UCSD-AML1 (cell line): ENCODE measurements around the gene MLLT11.
"Not testable (repeated sequence)": the region's sequence is repeated elsewhere in the genome, so short reads cannot be mapped to it uniquely, and the experiment has no call there.

Source experiments
- DNase-seq: peaks from one replicate; lab custom pipeline; 2025; ENCODE audit not compliant: unreplicated experiment; lab: John Stamatoyannopoulos, UW

The MLLT11 gene

GRCh38 chr1:151055581-151055980, 4.6 kb upstream of the MLLT11 start:
- DNase-seq: no peak

DNA sequence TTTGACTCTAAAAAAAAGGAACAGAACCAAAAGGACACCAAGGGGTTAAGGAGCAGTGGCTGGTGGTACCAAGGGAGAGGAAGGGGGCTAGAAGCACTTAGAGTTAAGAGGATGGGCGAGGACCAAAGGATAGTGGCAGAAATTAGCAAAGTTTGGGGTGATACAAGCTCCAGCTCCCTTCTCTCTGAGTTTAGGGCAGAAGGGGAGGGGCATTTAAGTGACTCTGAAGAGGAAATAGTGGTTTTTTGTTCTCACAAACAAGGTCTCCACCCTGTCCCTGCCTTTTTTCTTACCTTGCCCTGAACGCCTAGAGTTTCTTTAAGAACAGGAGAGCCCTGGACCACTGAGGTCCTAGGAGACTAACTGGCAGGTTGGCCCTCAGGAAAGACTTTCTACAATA, 4.0 kb upstream of the MLLT11 start:
- DNase-seq: no peak

GRCh38 chr1:151058692-151059091, 1.5 kb upstream of the MLLT11 start:
- no peak for DNase-seq

DNA sequence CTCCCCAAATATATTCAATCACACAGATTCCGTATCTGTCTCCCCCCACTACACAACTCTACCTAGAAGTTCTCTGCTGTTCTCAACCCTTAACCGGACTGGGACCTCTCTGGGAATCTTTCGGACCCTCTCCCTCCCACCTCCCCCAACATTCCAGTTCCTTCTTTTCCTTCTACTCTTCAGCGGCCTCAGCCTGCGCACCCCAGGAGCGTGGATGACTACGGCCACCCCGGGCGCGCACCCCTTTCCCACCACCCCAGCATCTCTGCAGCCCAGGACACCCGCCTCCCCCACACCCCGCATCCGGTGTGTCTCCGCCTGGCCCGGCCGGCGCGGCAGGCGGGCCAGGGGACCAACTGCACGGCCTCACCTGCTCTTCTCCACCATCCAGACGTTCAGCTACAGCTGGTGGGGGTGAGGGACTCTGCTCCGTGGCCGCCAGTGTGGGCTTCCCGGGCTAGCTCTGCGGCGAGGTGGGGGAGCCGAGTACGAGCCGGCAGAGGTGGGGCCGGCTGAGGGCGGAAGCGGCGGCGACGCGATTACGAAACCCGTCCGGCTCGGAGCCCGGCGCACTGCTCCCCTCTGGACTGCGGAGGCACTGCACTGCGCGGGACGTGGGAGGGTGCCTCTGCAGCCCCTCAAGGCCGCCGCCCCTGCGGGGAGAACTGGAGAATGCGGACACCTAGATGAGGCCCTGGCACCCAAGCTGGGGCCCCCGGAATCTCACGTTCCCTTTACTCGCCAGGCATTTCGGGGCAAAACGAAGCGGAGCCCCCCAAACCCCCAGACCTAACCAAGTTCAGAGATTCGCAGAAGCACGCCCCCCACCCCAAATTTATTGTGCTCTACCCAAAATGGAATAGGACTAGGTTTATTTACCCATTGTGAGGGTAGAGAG, 839 bp upstream of the MLLT11 start, which contains the start of gene CDC42SE1:
Gene CDC42SE1 (minus strand): TSS at position 514 of the 898 bp plus-strand sequence. CDS start 3,892 bp downstream, outside the sequence.
- DNase-seq: peak; percentile 89

DNA sequence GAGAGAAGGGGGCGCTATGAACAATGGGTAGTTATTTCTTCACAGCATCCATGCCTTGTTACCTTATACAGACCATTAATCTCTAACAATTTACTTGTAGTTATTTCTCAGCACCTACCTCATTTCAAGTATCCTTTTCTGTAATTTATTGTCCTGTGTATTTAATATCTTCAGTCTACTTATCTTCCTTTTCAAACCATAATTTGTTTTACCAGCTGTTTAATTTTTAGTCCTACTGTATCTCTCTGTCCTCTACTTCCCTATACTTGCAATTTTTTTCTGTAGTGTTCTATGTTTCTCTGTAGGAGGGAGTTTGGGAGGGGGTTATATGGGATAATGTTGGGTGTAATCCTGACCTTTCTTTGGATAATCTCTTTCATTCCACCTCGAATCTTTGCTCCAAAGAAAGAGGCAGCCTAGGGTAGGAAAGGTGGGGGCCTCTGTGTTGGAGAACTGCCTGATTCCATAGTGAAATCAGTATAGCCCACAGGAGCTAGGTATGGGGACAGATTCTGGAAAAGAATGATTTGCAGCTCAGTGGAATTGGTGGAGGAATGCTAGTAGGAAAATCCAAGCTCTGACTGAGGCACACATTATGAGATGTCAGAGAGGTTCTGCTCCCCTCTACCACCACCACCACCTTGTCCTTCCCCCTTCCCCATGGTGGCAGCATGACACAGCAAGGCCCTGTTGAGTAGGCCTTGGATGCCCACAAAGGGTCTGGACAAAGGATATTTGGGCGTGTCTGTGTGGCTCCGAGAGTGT, 642 bp downstream of the MLLT11 start:
- no peak for DNase-seq

- no peak for DNase-seq
Measured at GRCh38 chr1:151061704-151062103, 1.5 kb downstream of the MLLT11 start.

DNA sequence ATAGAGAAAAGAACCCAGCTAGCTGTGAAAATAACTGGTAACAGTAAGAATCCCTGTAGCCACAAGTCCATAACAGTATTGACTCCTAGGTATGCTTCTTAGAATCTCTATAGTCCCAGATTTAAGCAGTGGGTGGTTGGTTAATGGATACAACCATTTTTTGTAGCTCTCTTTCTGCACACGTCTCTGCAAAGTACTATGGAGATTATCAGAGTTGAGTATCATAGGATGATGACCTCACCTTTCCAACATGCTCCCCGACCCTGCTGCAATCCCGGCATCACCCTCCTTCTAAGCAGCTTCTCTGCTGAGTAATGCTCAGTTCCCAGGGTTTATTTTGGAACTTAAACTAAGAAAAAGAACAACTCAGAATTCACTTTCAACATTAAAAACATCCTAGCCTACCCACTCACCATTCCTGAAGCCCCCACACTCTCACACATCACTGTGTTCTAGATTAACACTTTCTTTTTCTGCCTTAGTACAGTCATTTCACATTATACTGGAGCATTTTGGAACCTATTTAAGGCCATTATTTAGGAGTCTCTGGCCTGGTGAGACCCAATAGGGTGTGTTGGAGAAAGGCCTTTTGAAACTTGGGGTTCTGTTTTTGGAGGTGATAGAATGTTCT, 2.7 kb downstream of the MLLT11 start:
- DNase-seq: no peak

- no peak for DNase-seq
Measured at GRCh38 chr1:151065089-151065645, 5.0 kb downstream of the MLLT11 start.

DNA sequence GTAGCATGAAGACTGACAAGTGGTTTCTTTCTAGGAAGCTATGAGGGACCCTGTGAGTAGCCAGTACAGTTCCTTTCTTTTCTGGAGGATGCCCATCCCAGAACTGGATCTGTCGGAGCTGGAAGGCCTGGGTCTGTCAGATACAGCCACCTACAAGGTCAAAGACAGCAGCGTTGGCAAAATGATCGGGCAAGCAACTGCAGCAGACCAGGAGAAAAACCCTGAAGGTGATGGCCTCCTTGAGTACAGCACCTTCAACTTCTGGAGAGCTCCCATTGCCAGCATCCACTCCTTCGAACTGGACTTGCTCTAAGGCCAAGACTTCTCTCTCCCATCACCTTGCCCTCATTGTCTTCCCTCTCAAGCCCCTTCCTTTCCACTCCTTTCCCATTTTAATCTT, 7.0 kb downstream of the MLLT11 start:
- no peak for DNase-seq

- DNase-seq: no peak
Measured at GRCh38 chr1:151069103-151069486, 8.9 kb downstream of the MLLT11 start.

DNA sequence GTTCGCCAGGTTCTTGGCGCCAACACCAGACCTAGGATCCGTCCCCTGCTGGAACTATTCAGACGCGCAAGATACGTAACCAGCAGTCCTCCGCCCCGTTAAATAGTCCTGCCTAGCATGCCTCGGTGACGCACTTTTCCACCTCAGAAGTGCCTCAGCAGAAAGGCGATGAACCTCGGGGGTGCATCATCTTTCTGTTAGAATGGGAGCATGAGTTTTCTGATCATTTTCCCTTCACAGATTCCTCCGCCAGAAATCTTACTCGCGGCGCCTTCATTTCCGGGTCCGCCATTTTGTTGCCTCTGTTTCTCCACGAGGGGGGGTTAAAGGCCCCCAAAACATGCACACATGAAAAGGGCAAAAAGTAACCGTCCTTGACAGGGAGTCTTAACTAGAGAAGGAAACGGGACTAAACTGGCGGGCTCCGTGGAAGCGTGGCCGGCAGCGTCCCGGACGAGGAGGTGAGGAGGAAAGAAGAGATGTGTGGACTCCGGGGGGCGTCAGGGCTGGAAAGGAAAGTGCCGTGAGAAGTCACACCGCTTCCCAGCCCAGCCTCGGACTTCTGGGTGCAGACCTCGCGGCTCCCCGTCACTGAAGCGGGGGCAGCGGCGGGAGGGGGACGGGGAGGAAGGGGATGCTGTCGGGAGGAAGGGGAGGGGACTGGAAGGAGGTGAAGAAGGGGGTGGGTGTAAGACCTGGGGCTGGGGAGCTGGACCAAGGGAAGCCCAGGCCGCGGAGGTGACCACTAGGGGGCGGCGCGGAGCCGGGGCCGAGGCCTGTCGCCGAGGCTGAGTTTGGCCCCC, 10.5 kb downstream of the MLLT11 start, which contains the start of gene GABPB2:
Gene GABPB2 (plus strand): TSS at position 288 of the 803 bp plus-strand sequence. CDS start 17,429 bp downstream, outside the sequence.
- DNase-seq: peak; percentile 93

DNA sequence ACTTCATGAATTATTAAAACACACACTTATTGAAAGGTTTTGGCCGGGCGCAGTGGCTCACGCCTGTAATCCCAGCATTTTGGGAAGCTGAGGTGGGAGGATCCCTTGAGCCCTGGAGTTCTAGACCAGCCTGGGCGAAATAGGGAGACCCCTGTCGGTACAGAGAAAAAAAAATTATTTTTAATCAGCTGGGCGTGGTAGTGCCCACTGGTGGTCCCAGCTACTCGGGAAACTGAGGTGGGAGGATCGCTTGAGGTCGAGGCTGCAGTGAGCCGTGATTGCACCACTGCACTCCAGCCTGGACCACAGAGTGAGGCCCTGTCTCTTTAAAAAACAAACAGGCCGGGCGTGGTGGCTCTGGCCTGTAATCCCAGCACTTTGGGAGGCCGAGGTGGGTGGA, 12.0 kb downstream of the MLLT11 start:
- DNase-seq: no peak

DNA sequence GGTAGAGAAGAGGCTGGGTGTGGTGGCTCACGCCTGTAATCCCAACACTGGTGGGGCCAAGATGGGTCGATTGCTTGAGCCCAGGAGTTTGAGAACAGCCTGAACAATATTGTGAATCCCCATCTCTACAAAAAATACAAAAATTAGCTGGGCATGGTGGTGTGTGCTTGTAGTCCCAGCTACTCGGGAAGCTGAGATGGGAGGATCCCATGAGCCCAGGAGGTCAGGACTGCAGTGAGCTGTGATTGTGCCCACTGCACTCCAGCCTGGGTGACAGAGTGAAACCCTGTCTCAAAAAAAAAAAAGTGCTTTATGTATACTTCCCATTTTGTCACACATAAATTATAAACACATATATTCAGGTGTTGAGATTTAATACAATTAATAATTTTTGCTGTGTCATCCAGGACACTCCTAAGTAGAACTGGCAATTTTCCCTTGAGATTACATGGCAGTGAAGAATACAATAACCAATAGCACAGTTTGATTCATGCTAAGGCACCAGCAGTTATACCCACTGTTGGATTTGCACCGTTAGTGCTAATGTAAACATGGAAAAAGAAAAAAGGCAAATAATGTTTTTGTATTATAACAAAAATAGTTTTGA, 25.9 kb downstream of the MLLT11 start:
- no peak for DNase-seq

- not testable (repeated sequence) for DNase-seq
Measured at GRCh38 chr1:151097426-151097825, 37.2 kb downstream of the MLLT11 start.

DNA sequence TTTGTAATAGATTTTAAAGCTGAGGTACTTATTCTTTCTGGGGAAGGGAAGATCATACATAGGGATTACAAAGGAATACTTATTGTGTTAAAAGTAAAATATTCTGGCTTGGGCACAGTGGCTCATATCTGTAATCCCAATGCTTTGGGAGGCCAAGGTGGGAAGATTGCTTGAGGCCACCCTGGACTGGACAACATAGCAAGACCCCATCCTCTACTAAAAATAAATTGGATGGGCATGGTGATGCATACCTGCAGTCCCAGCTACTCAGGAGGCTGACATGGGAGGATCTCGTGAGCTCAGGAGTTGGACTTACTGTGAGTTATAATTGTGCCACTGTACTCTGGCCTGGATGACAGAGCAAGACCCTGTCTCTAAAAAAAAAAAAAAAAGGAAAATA, 37.9 kb downstream of the MLLT11 start:
- no peak for DNase-seq

- no peak for DNase-seq
Measured at GRCh38 chr1:151104630-151105029, 44.4 kb downstream of the MLLT11 start.

- DNase-seq: no peak
Measured at GRCh38 chr1:151106894-151107293, 46.7 kb downstream of the MLLT11 start.

GRCh38 chr1:151108331-151108730, 48.1 kb downstream of the MLLT11 start:
- no peak for DNase-seq

DNA sequence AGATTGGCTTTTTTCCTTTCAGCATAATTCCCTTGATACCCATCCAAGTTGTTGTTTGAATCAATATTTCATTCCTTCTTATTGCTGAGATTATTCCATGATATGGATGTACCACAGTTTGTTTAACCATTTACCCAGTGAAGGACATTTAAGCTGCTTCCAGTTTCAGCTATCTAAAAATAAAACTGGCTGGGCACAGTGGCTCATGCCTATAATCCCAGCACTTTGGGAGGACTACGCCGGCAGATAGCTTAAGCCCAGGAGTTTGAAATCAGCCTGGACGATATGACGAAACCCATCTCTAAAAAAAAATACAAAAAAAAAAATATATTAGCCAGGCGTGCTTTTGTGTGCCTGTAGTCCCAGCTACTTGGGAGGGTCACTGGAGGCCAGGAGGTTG, 53.7 kb downstream of the MLLT11 start:
- DNase-seq: no peak
